Measurements from ENCODE around the gene SH3BGR. TPM values are rescaled to one million over a fixed set of nuclear protein-coding genes. Genes with fewer than 3 reads are reported as not detected.
A peak's percentile ranks its signal among the peaks of the same experiment; 100 is the strongest.
"Not testable (repeated sequence)": the region's sequence is repeated elsewhere in the genome, so short reads cannot be mapped to it uniquely, and the experiment has no call there.

SH3BGR gene
- 10 to 100 TPM; 18.8 to 22.4 TPM for total RNA-seq
- polyA plus RNA-seq (2013, experiment 1 of 2) = 15.7 TPM
- polyA plus RNA-seq (2013, experiment 2 of 2) = 13.5 TPM
- long read RNA-seq, experiment 1, partial matches to known transcripts = 5 of 11 reads
- long read RNA-seq, experiment 1, other reads (novel, unspliced or antisense) = 5 of 11 reads
- long read RNA-seq, experiment 2, transcript SH3BGR-201 (7 exons, 1,251 nt) = major isoform, 19 of 24 reads
- long read RNA-seq, experiment 2, partial matches to known transcripts = 0 of 24 reads
- long read RNA-seq, experiment 2, other reads (novel, unspliced or antisense) = 2 of 24 reads
- long read RNA-seq, experiment 3, transcript SH3BGR-201 (7 exons, 1,251 nt) = major isoform, 14 of 16 reads
- long read RNA-seq, experiment 3, partial matches to known transcripts = 0 of 16 reads
- long read RNA-seq, experiment 3, other reads (novel, unspliced or antisense) = 1 of 16 reads
- long read RNA-seq, experiment 4, transcript SH3BGR-201 (7 exons, 1,251 nt) = major isoform, 57 of 74 reads
- long read RNA-seq, experiment 4, transcript SH3BGR-202 (7 exons, 780 nt) = minor isoform, 5 of 74 reads
- long read RNA-seq, experiment 4, transcript SH3BGR-208 (6 exons, 865 nt) = minor isoform, 5 of 74 reads
- long read RNA-seq, experiment 4, partial matches to known transcripts = 4 of 74 reads
- long read RNA-seq, experiment 4, other reads (novel, unspliced or antisense) = 1 of 74 reads

DNA sequence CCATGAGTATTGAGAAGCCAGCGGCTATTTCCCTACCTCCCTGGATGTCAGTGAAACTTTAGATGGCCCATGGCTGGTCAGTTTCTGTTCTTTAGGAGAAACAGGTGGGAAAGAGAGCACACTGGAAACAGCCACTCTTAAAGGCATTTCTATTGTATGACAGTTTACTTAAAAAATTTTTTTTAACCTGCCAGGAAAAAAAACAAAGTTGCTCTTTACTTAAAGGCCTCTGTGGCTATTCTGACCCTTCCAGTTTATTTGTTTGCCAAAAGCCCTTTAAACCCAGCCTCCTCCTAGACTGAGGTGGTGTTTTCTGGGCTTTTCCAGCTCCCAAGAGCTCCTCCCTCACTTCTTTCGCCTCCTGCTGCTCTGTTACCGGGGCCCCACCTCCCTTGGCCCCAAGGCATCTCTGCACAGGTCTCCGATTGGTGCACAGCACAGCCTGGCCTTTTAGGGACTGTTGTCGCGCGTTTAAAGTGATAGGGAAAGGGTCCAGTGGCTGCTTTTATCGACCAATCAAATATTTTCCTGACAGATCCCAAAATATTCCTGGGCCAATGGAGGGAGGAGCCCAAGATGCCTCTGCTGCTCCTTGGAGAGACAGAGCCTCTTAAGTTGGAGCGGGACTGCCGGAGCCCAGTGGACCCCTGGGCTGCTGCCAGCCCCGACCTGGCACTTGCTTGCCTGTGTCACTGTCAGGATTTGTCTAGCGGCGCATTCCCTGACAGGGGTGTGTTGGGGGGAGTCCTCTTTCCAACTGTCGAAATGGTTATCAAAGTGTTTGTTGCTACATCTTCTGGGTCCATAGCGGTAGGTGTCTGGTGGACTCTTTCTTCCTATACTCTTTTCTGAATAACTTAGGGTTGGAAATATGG lies at the start of gene SH3BGR:
SH3BGR (plus strand) TSS at position 639 of the 875 bp plus-strand sequence; CDS start at position 766, 127 bp downstream.
- peak within 1 kb of the TSS; percentile 25 for H3K27ac ChIP-seq (ENCODE audit: low read depth, low read length)
- 34 to 66% methylated on average over 9 to 15 of the region's 15 CpGs for WGBS, 2 experiments (ENCODE audit: insufficient coverage in 1 of 2, insufficient read length in 1 of 2)

DNA sequence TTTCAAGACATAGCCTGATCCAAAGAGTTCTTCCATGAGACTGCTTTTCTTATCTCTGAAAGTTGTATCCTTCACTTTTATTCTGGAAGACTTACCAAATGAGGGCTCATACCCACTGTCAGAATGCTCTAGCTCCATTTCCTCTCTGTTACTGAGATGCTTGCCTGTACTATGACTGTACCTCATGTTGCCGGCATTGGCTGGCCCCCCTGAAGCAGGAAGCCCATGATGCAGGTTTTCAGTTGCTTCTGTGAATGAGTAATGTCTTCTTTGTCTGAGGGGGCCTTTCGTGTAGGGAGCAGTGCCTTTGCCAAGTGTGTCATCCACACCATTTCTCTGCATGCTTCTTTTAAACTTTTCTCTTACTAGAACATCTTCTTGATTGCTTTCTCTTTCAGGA lies 45.7 kb upstream of the SH3BGR start:
- Histone ChIP-seq H3K9me3 (ENCODE audit: control insufficient read depth, low read length) (peaks cover 18% of the 10 kb centered on the region), H3K27me3 (ENCODE audit: control insufficient read depth, insufficient read depth, low read length, poor library complexity, severe bottlenecking) (no peaks in the 10 kb centered on the region), H3K36me3 (ENCODE audit: control insufficient read depth, insufficient read depth, low read length) (peaks cover 37% of the 10 kb centered on the region), H3K4me1 (ENCODE audit: control insufficient read depth, insufficient read depth, low read length) (no peaks in the 10 kb centered on the region), H3K4me3 (ENCODE audit: low read length) (no peak overlapping the region), H3K9ac (ENCODE audit: extremely low read depth, low read length, poor library complexity, severe bottlenecking) (no peak overlapping the region), H3K27ac (ENCODE audit: low read depth, low read length) (no peak overlapping the region)
- H3K27ac Mint-ChIP-seq = no peak overlapping the region
- no peak overlapping the region for H3K4me3 Mint-ChIP-seq
- WGBS, 2 experiments (ENCODE audit: insufficient coverage in 1 of 2, insufficient read length in 1 of 2) = 100% methylated on average over 1 to 2 of the region's 2 CpGs
- TF ChIP-seq, protein P1, sequence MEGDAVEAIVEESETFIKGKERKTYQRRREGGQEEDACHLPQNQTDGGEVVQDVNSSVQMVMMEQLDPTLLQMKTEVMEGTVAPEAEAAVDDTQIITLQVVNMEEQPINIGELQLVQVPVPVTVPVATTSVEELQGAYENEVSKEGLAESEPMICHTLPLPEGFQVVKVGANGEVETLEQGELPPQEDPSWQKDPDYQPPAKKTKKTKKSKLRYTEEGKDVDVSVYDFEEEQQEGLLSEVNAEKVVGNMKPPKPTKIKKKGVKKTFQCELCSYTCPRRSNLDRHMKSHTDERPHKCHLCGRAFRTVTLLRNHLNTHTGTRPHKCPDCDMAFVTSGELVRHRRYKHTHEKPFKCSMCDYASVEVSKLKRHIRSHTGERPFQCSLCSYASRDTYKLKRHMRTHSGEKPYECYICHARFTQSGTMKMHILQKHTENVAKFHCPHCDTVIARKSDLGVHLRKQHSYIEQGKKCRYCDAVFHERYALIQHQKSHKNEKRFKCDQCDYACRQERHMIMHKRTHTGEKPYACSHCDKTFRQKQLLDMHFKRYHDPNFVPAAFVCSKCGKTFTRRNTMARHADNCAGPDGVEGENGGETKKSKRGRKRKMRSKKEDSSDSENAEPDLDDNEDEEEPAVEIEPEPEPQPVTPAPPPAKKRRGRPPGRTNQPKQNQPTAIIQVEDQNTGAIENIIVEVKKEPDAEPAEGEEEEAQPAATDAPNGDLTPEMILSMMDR (conservative IDR thresholded peaks at IDR 0.05) = no peak
- DNase-seq = no peak
- H3K9me3 Mint-ChIP-seq = peaks cover 14% of the 10 kb centered on the region
- peaks cover 42% of the 10 kb centered on the region for H3K36me3 Mint-ChIP-seq (ENCODE audit: low read depth)
- H3K27me3 Mint-ChIP-seq (ENCODE audit: insufficient read depth) = no peaks in the 10 kb centered on the region
- peaks cover 16% of the 10 kb centered on the region for H3K4me1 Mint-ChIP-seq

More for the DNA sequence above, at the start of gene SH3BGR:
- Histone ChIP-seq H3K27me3 (ENCODE audit: control insufficient read depth, insufficient read depth, low read length, poor library complexity, severe bottlenecking) (no peaks in the 10 kb centered on the region), H3K9me3 (ENCODE audit: control insufficient read depth, low read length) (peaks cover 11% of the 10 kb centered on the region), H3K4me1 (ENCODE audit: control insufficient read depth, insufficient read depth, low read length) (peaks cover 13% of the 10 kb centered on the region), H3K9ac (ENCODE audit: extremely low read depth, low read length, poor library complexity, severe bottlenecking) (no peak within 1 kb of the TSS), H3K36me3 (ENCODE audit: control insufficient read depth, insufficient read depth, low read length) (no peaks in the 10 kb centered on the region), H3K4me3 (ENCODE audit: low read length) (peak within 1 kb of the TSS; percentile 62)
- Mint-ChIP-seq H3K4me1 (peaks cover 51% of the 10 kb centered on the region), H3K27ac (peak within 1 kb of the TSS; percentile 94), H3K36me3 (ENCODE audit: low read depth) (no peaks in the 10 kb centered on the region), H3K9me3 (no peaks in the 10 kb centered on the region), H3K27me3 (ENCODE audit: insufficient read depth) (no peaks in the 10 kb centered on the region), H3K4me3 (peak within 1 kb of the TSS; percentile 47)
- TF ChIP-seq, protein P1 (conservative IDR thresholded peaks at IDR 0.05) = no peak
- peak; percentile 92 for DNase-seq

DNA sequence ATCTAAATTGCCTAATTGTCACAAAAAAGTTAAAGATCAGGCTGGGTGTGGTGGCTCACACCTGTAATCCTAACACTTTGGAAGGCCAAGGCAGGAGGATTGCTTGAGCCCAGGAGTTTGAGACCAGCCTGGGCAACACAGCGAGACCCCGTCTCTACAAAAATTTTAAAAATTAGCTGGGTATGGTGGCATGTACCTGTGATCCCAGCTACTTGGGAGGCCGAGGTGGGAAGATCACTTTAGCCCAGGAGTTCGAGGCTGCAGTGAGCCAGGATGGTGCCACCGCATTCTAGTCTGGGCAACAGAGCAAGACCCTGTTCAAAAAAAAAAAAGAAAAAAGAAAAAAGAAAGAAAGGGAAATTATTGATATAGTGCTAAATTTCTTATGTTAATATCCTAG lies 32.6 kb upstream of the SH3BGR start:
- not testable (repeated sequence) for H3K27me3 Mint-ChIP-seq (ENCODE audit: insufficient read depth); H3K27me3 ChIP-seq (ENCODE audit: control insufficient read depth, insufficient read depth, low read length, poor library complexity, severe bottlenecking); DNase-seq; H3K27ac ChIP-seq (ENCODE audit: low read depth, low read length); H3K9ac ChIP-seq (ENCODE audit: extremely low read depth, low read length, poor library complexity, severe bottlenecking); H3K36me3 ChIP-seq (ENCODE audit: control insufficient read depth, insufficient read depth, low read length); H3K9me3 ChIP-seq (ENCODE audit: control insufficient read depth, low read length); H3K27ac Mint-ChIP-seq; H3K4me3 ChIP-seq (ENCODE audit: low read length); H3K4me3 Mint-ChIP-seq
- Mint-ChIP-seq H3K4me1 (peaks cover 11% of the 10 kb centered on the region), H3K36me3 (ENCODE audit: low read depth) (peaks cover 13% of the 10 kb centered on the region), H3K9me3 (peaks cover 16% of the 10 kb centered on the region)
- 93 to 97% methylated on average over 4 to 5 of the region's 5 CpGs for whole genome bisulfite sequencing, 2 experiments (ENCODE audit: insufficient coverage in 1 of 2, insufficient read length in 1 of 2)
- peaks cover 15% of the 10 kb centered on the region for H3K4me1 ChIP-seq (ENCODE audit: control insufficient read depth, insufficient read depth, low read length)
